Body of pancreas (tissue), 4 donors: ENCODE measurements around the gene PPT2. TPM values are rescaled to one million over a fixed set of nuclear protein-coding genes. Genes with fewer than 3 reads are reported as not detected.

Source experiments
- ATAC-seq: fragments of 150-250 bp; one replicate; pipeline ENCODE4 v1.9.1; 2016
- DNase-seq, 4 donors: peaks; one replicate each; pipeline ENCODE4 v3.0.0-alpha.2; 2019
- H3K27ac ChIP-seq, 4 donors: fragments of 200-600 bp; sonication (generic); 1 replicate in 3 of 4; 2 replicates in 1 of 4; pipeline versions ENCODE4 v1.5.1 to v1.6.1; 2016 to 2019; ENCODE audit warnings: mild to moderate bottlenecking in 1 of 4, mixed read lengths in 1 of 4, moderate library complexity in 1 of 4
- H3K27me3 ChIP-seq, 2 donors: fragments of 200-600 bp; sonication (generic); one replicate each; pipeline ENCODE4 v1.6.0; 2016; ENCODE audit warnings: mild to moderate bottlenecking in 1 of 2
- H3K36me3 ChIP-seq, 2 donors: fragments of 200-600 bp; sonication (generic); replicated peaks in 1 of 2; 2 replicates each; pipeline ENCODE4 v1.5.1; 2016; ENCODE audit warnings: low read depth in 2 of 2; ENCODE audit not compliant: insufficient read depth in 1 of 2
- H3K4me1 ChIP-seq: fragments of 200-600 bp; sonication (generic); one replicate; pipeline ENCODE4 v1.6.0; 2016
- H3K4me3 ChIP-seq, 2 donors: fragments of 200-600 bp; sonication (generic); 1 replicate in 1 of 2; 2 replicates in 1 of 2; pipeline ENCODE4 v1.5.1; 2016 to 2019
- H3K9me3 ChIP-seq, 3 donors: fragments of 200-600 bp; sonication (generic); 1 replicate in 2 of 3; 2 replicates in 1 of 3; pipeline ENCODE4 v1.5.1; 2016
- CTCF ChIP-seq, 7 experiments: fragments of 450-650 bp in 4 of 7; fragments of 200-600 bp in 3 of 7; sonication (generic) in 3 of 7; IDR thresholded peaks; one replicate each; pipeline ENCODE4 v1.5.1; 2016 to 2019; ENCODE audit warnings: antibody characterized with exemption in 7 of 7
- POLR2A ChIP-seq, 3 donors: fragments of 450-650 bp; IDR thresholded peaks; one replicate each; pipeline ENCODE4 v1.6.1; 2016; ENCODE audit warnings: antibody characterized with exemption in 3 of 3, mild to moderate bottlenecking in 2 of 3
- WGBS, 2 donors: methylation state at CpG; one replicate each; pipeline ENCODE4 v1.1.5; 2017; 5-methylcytosine and 5-hydroxymethylcytosine counted together
- intact Hi-C: fragments of 100-400 bp; cut with DNase I; formaldehyde crosslinking; loops from one replicate; pipeline ENCODE4 v1.15.1; 2023
- microRNA-seq, 2 donors: library from miRNA; unstranded; fragments of <30 nt; microRNA quantifications; one replicate each; pipeline ENCODE4, GENCODE V29; 2016; ENCODE audit warnings: borderline number of aligned reads in 2 of 2, borderline replicate concordance in 2 of 2
- small RNA-seq: library from RNA; depleted of rRNA; stranded (forward); fragments of <200 nt; gene quantifications from one replicate; pipeline ENCODE3, GENCODE V24; 2016
- total RNA-seq, 2 donors: library from RNA; depleted of rRNA; stranded (reverse); fragments of >200 nt; gene quantifications; one replicate each; pipeline ENCODE4 v1.1.0, GENCODE V29; 2016

The PPT2 gene
- total RNA-seq, 2 donors from 2014 or later: 3.6 to 9.9 TPM

GRCh38 chr6:32212076-32212760, 58.3 kb downstream of the PPT2 start:
- no peak overlapping the region for H3K4me3 ChIP-seq
- H3K4me1 ChIP-seq: no peaks in the 10 kb centered on the region
- WGBS, 2 donors: 73 to 78% methylated on average over 7 to 12 of the region's 12 CpGs
- H3K27me3 ChIP-seq: no peaks in the 10 kb centered on the region
- H3K36me3 ChIP-seq: no peaks in the 10 kb centered on the region
- ATAC-seq (no peak), DNase-seq (no peak)
- H3K27ac ChIP-seq: no peak overlapping the region
- no peaks in the 10 kb centered on the region for H3K9me3 ChIP-seq
- TF ChIP-seq CTCF (IDR thresholded peaks at IDR 0.05): no peak
- no peak for TF ChIP-seq POLR2A (IDR thresholded peaks at IDR 0.05)
- intact Hi-C loops: no loop called here

Small RNAs within 50 kb of the gene (microRNA-seq; reads per million reads assigned to microRNA genes)
- gene MIR6721 (0 to 0.47 reads per million in 2 donors), gene MIR6833 (0 reads per million in 2 donors)

Small RNAs within 50 kb of the gene (small RNA-seq; reads per million reads assigned to genes)
- not detected for gene AL662884.1
- gene MIR6833: not detected

Other genes starting within 250 kb of the PPT2 start
- gene C2, start 226.4 kb upstream of the PPT2 start, total RNA-seq: 1 to 10 TPM; 1.3 TPM
- 10 to 100 TPM; 21.0 to 33.9 TPM for gene CFB, start 208.0 kb upstream of the PPT2 start, total RNA-seq
- 10 to 100 TPM; 38.9 to 39.9 TPM for gene NELFE, start 195.2 kb upstream of the PPT2 start, total RNA-seq
- 10 to 100 TPM; 30.9 to 52.1 TPM for gene SKIC2, start 195.0 kb upstream of the PPT2 start, total RNA-seq
- gene DXO, start 182.0 kb upstream of the PPT2 start, total RNA-seq: 10 to 100 TPM; 16.9 to 26.0 TPM
- 10 to 100 TPM; 60.3 to 65.9 TPM for gene C4A, start 172.1 kb upstream of the PPT2 start, total RNA-seq
- 10 to 100 TPM; 57.7 to 77.3 TPM for gene C4B, start 139.3 kb upstream of the PPT2 start, total RNA-seq
- gene CYP21A2, start 115.7 kb upstream of the PPT2 start, total RNA-seq: under 1 TPM in 1 of 2 donors, not detected in 1; 0.52 TPM
- 10 to 100 TPM; 24.9 to 36.6 TPM for gene TNXB, start 44.8 kb upstream of the PPT2 start, total RNA-seq
- 10 to 100 TPM; 26.5 to 32.3 TPM for gene ATF6B, start 25.9 kb upstream of the PPT2 start, total RNA-seq
- 1 to 10 TPM; 1.0 to 1.6 TPM for gene FKBPL, start 23.9 kb upstream of the PPT2 start, total RNA-seq
- not detected for gene PRRT1, start 2.2 kb upstream of the PPT2 start, total RNA-seq
- 1 to 10 TPM; 5.7 to 6.9 TPM for gene EGFL8, start 10.5 kb downstream of the PPT2 start, total RNA-seq
- gene AGPAT1, start 21.9 kb downstream of the PPT2 start, total RNA-seq: 10 to 100 TPM; 13.2 to 16.1 TPM
- gene RNF5, start 24.3 kb downstream of the PPT2 start, total RNA-seq: 10 to 100 TPM; 34.0 to 62.0 TPM
- gene AGER, start 30.1 kb downstream of the PPT2 start, total RNA-seq: 1 to 10 TPM; 3.0 to 4.9 TPM
- 10 to 100 TPM; 28.8 to 31.3 TPM for gene PBX2, start 36.1 kb downstream of the PPT2 start, total RNA-seq
- 1 to 10 TPM; 1.3 to 6.0 TPM for gene GPSM3, start 38.5 kb downstream of the PPT2 start, total RNA-seq
- gene NOTCH4, start 69.9 kb downstream of the PPT2 start, total RNA-seq: 10 to 100 TPM; 10.6 to 48.1 TPM
- gene TSBP1, start 217.8 kb downstream of the PPT2 start, total RNA-seq: not detected